Activated T-cell treated with anti-CD3 and anti-CD28 coated beads, Interleukin-2, amount 50 U/mL, for 48 hours (primary cell): Measurements from ENCODE around the gene KNDC1.

Experiments used
- DNase-seq, 2 experiments: peaks; one replicate each; pipeline ENCODE4 v3.0.0-alpha.2; 2020

The KNDC1 gene

GRCh38 chr10:133180192-133180964 lies 20.4 kb downstream of the KNDC1 start:
- no peak for DNase-seq

GRCh38 chr10:133180965-133181639 lies 21.1 kb downstream of the KNDC1 start:
- no peak for DNase-seq

- no peak for DNase-seq
Measured at GRCh38 chr10:133182190-133182589, 22.2 kb downstream of the KNDC1 start.

GRCh38 chr10:133182791-133183645 lies 23.0 kb downstream of the KNDC1 start:
- DNase-seq: no peak

GRCh38 chr10:133183646-133184378 lies 23.8 kb downstream of the KNDC1 start:
- no peak for DNase-seq

GRCh38 chr10:133184591-133185244 lies 24.7 kb downstream of the KNDC1 start:
- no peak for DNase-seq

GRCh38 chr10:133185421-133185820 lies 25.4 kb downstream of the KNDC1 start:
- DNase-seq: no peak

- DNase-seq: no peak
Measured at GRCh38 chr10:133185916-133186315, 25.9 kb downstream of the KNDC1 start.

GRCh38 chr10:133186416-133187090 lies 26.5 kb downstream of the KNDC1 start:
- DNase-seq: no peak

- DNase-seq: no peak
Measured at GRCh38 chr10:133187091-133187905, 27.3 kb downstream of the KNDC1 start.

- no peak for DNase-seq
Measured at GRCh38 chr10:133187906-133188681, 28.1 kb downstream of the KNDC1 start.

GRCh38 chr10:133189256-133189655 lies 29.2 kb downstream of the KNDC1 start:
- no peak for DNase-seq

- DNase-seq: no peak
Measured at GRCh38 chr10:133189726-133190125, 29.7 kb downstream of the KNDC1 start.

- no peak for DNase-seq
Measured at GRCh38 chr10:133190225-133190624, 30.2 kb downstream of the KNDC1 start.

GRCh38 chr10:133191651-133192050 lies 31.6 kb downstream of the KNDC1 start:
- no peak for DNase-seq

GRCh38 chr10:133194151-133194550 lies 34.1 kb downstream of the KNDC1 start:
- DNase-seq: no peak

GRCh38 chr10:133195096-133195495 lies 35.1 kb downstream of the KNDC1 start:
- no peak for DNase-seq

- no peak for DNase-seq
Measured at GRCh38 chr10:133195611-133196010, 35.6 kb downstream of the KNDC1 start.

GRCh38 chr10:133196221-133196915 lies 36.3 kb downstream of the KNDC1 start:
- no peak for DNase-seq
